LNCAP (cell line): Measurements from ENCODE around the gene CIAO3.

ENCODE experiments used
- TF ChIP-seq, protein P1 (sequence below): fragments of 450-650 bp; IDR thresholded peaks from 2 replicates; pipeline ENCODE4 v1.5.1; 2017; ENCODE audit warnings: mild to moderate bottlenecking

Gene CIAO3

DNA sequence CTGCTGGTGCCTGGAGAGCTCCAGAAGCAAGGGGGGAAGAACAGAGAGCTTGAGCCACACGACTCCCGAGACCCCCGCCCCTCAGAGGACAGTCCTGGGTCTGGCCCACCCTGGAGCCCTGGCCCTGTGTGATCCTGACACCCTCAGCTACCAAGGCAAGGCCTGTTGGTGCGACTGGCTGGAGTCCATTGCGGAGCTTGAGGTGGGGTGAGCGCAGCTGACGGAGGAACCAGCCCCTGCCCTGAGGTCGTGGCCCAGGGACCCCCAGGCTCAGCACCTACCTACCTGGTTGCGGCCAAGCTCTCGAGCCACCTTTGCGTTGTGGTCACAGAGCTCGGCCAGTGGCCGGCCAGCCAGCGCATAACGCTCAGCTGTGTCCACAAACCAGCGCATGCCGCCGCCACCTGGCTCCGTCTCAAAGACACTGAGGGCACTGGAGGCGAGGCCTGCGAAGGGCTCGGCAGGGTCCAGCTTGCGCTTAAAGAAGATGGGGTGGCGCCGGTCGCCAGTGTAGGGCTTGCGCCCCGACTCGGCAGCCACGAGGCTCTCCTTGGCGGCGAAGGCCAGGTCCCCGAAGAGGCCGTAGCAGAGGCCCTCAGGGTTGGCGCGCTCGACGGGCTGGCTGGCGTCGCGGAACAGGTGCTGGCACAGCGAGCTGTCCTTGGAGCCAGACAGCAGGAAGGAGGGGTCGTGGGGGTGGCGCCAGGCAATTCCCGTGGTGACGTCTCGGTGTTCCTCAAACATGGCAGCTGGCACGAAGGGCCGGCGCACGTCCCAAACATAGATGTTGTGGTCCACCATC, 54.1 kb downstream of the CIAO3 start:
- TF ChIP-seq, protein P1, sequence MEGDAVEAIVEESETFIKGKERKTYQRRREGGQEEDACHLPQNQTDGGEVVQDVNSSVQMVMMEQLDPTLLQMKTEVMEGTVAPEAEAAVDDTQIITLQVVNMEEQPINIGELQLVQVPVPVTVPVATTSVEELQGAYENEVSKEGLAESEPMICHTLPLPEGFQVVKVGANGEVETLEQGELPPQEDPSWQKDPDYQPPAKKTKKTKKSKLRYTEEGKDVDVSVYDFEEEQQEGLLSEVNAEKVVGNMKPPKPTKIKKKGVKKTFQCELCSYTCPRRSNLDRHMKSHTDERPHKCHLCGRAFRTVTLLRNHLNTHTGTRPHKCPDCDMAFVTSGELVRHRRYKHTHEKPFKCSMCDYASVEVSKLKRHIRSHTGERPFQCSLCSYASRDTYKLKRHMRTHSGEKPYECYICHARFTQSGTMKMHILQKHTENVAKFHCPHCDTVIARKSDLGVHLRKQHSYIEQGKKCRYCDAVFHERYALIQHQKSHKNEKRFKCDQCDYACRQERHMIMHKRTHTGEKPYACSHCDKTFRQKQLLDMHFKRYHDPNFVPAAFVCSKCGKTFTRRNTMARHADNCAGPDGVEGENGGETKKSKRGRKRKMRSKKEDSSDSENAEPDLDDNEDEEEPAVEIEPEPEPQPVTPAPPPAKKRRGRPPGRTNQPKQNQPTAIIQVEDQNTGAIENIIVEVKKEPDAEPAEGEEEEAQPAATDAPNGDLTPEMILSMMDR, result no peak

DNA sequence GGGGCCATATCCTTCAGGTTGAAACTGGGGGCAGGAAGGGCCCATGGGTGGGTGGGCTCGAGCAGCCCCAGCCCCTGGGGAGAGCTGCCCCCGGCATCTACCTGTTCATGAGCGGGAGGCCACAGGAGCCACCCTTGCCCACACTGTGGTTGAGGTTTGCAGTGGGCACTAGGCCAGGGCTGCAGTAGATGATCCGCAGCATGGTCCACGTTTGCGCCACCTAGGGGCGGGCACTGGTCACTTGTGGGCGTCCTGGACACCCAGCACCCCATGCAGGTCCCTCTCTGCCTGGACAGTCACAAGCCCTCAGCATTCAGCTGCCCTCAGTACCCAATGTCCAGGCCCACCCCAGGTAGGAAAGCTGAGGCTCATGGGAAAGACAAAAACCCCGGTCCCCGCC, 54.8 kb downstream of the CIAO3 start:
- TF ChIP-seq, protein P1, result peak; percentile 65

DNA sequence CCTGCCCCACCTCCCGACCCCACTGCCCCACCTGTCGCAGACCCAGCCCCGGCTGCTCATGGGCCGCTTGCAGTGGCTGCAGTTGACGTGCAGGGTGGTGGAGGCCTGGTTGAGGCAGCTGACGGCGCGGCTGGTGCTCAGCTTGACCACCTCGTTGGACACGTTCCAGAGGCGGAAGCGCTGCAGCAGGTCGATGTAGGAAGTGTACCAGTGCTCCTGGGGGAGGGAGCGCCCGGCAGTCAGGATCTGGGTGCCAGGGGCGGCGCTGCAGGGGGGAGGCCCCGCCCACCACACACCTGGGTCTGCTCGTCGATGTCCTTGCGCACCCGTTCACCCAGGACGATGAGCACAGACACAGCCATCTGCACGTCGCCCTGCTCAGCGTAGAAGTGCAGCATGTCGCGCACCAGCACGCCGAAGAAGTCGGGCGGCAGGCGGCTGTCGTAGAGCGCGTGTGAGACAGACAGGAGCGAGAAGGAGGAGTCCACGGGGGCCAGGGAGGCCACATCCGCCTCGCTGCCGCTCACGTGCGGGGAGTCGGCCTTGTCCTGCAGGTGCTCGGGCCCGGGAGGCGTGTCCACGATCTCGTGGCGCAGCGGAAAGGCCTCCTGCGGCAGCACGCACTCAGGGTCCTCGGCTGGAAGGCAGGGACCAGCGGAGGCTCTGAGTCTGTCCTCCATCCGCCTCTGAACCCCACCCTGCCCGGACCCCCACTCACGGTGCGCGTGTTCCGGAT, 55.7 kb downstream of the CIAO3 start:
- TF ChIP-seq, protein P1, result no peak

DNA sequence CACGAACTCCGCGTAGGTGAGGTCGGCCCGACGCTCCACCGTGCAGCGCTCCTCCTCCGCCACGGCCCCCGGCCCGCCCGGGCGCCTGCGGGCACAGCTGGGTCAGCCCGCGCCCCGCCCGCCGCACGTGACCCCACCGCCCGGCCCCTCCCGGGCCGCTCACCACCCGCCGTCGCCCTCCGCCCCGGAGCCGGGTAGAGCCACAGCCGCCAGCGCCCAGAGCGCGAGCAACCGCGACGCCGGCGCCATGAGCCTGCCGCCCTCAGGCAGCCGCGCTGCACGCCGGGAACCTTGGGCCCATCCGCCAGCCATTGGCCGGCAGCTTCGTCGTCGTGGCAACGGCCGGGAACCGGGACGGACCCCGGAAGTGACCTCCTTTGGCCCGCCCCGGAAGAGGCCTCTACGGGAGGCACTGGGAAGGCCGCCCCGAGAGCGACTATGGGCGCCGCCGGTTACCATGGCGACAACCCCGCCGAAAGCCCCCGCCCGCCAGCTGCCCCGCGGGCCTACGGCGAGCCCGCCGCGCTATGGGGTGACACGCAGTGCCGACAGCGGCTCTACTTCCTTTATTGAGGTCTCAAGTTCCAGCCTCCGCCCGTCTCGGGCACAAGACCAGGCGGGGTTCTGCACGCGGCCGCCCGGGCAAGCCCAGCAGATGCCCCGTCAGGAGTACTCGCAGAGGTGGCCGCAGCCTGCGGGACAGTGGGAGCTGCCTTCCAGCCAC, 56.6 kb downstream of the CIAO3 start, which contains the start of gene JMJD8:
JMJD8 (minus strand) TSS at position 264 of the 724 bp plus-strand sequence; CDS start at position 249, 15 bp downstream.
- TF ChIP-seq, protein P1, result no peak

DNA sequence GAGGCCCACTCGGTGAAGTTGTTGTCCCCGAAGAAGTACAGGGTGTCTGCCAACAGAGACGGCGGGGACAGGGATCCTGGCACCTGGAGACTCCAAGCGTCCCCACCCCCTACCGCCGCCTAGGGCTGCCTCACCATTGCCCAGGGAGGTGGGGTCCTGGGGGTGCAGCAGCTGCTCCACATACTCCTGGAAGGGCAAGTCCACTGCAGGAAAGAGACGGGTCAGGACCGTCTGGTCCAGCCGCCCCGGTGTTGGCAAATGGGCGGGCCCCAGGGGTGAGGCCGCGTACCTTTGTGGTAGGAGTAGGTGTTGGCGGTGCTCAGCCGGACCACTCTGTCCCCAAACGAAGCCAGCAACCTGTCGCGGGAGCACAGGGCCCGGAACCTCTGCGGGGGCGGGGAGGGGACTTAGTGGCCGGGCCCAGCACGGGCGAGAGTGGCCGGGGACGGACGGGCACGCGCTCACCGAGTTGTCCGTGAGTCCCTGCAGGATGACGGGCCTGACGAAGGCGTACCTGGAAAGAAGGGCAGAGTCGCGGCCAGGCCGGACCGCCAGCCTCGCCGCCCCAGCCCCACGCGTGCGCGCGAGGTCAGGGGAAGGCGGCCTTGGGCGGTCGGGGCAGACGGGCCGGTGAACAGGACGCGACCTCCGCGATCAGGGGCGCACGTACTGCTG, 57.3 kb downstream of the CIAO3 start:
- TF ChIP-seq, protein P1, result no peak

DNA sequence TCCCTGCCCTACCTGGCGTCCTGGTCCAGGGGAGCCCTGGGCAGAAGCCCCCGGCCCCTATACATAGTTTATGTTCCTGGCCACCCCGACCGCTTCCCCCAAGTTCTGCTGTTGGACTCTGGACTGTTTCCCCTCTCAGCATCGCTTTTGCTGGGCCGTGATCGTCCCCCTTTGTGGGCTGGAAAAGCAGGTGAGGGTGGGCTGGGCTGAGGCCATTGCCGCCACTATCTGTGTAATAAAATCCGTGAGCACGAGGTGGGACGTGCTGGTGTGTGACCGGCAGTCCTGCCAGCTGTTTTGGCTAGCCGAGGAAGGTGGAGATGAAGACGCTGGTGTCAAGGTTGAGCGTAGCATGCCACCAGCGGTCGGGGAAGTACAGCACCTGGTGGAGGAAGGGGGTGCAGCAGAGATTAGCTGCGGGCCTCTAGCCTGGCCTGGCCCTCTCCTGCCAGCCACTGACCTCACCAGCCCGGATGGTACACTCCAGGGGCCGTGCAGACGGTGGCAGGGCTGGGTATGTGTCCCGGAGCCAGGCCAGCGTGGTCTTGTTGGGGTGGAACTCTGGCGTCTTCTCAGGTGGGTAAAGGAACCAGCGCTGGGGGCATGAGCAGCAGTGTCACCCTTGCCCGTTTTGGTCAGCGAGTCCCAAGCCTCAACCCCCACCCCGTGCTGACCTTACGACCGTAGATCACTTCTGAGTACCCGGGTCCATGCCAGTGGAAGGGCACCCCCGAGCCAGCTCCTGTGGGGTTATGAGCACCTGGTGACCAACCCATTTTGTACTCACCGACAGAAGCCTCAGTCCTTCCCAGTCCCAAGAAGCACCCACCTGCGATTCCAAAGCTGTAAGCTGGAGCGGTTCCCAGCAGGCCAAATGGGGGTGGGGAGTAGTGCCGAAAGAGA, 58.1 kb downstream of the CIAO3 start:
- TF ChIP-seq, protein P1, result no peak
